GM23338 (cell line): ENCODE measurements around the gene SEC63. TPM values are rescaled to one million over a fixed set of nuclear protein-coding genes. Genes with fewer than 3 reads are reported as not detected.

Experiments
- ATAC-seq: fragments of 200-7000 bp; cut with Tn5 transposase; 3 replicates; pipeline ENCODE4 v1.9.1; 2020
- DNase-seq: peaks from one replicate; pipeline ENCODE4 v3.0.0-alpha.2; 2015; ENCODE audit warnings: low spot score
- H2AFZ ChIP-seq: fragments of 200-600 bp; sonication (generic); 2 replicates; pipeline ENCODE4 v1.8.0; 2016; ENCODE audit warnings: antibody characterized with exemption, mild to moderate bottlenecking, moderate library complexity
- H3F3A ChIP-seq: fragments of 200-600 bp; sonication (generic); replicated peaks from 2 replicates; pipeline ENCODE4 v1.8.0; 2017; ENCODE audit warnings: antibody characterized with exemption, mixed run types, low read depth
- H3K27ac ChIP-seq: fragments of 200-600 bp; sonication (generic); 2 replicates; pipeline ENCODE4 v1.6.1; 2016; ENCODE audit warnings: low read depth
- H3K27me3 ChIP-seq: fragments of 200-600 bp; sonication (generic); 2 replicates; pipeline ENCODE4 v1.8.0; 2016; ENCODE audit warnings: mild to moderate bottlenecking, mixed run types, moderate library complexity; ENCODE audit not compliant: insufficient read depth
- H3K36me3 ChIP-seq: fragments of 200-600 bp; sonication (generic); 2 replicates; pipeline ENCODE4 v1.8.0; 2016; ENCODE audit warnings: mild to moderate bottlenecking; ENCODE audit not compliant: insufficient read depth
- H3K4me1 ChIP-seq: fragments of 200-600 bp; sonication (generic); 2 replicates; pipeline ENCODE4 v1.8.0; 2016; ENCODE audit warnings: mild to moderate bottlenecking, moderate library complexity; ENCODE audit not compliant: insufficient read depth
- H3K4me2 ChIP-seq: fragments of 200-600 bp; sonication (generic); 2 replicates; pipeline ENCODE4 v1.7.1; 2017; ENCODE audit warnings: mixed run types
- H3K4me3 ChIP-seq: fragments of 200-600 bp; sonication (generic); 2 replicates; pipeline ENCODE4 v1.6.1; 2016; ENCODE audit warnings: mixed run types
- H3K79me2 ChIP-seq: fragments of 200-600 bp; sonication (generic); replicated peaks from 2 replicates; pipeline ENCODE4 v1.8.0; 2017; ENCODE audit warnings: mild to moderate bottlenecking; ENCODE audit not compliant: insufficient read depth
- H3K9me2 ChIP-seq: fragments of 200-600 bp; sonication (generic); 2 replicates; pipeline ENCODE4 v1.8.0; 2017; ENCODE audit not compliant: insufficient read depth
- H4K20me1 ChIP-seq: fragments of 200-600 bp; sonication (generic); replicated peaks from 2 replicates; pipeline ENCODE4 v1.8.0; 2017; ENCODE audit warnings: mild to moderate bottlenecking; ENCODE audit not compliant: insufficient read depth
- H3K27ac Mint-ChIP-seq: 2 replicates; pipeline ENCODE4 v1.8.0; 2020; ENCODE audit warnings: inconsistent platforms, mild to moderate bottlenecking, moderate library complexity, mixed read lengths
- H3K27me3 Mint-ChIP-seq: 3 replicates; pipeline ENCODE4 v1.8.0; 2022; ENCODE audit warnings: low read depth, mild to moderate bottlenecking, moderate library complexity, mixed read lengths, inconsistent platforms; ENCODE audit not compliant: insufficient read depth, poor library complexity
- H3K36me3 Mint-ChIP-seq: 3 replicates; pipeline ENCODE4 v1.8.0; 2021; ENCODE audit warnings: low read depth, mild to moderate bottlenecking, inconsistent platforms, moderate library complexity, mixed read lengths
- H3K4me1 Mint-ChIP-seq: 3 replicates; pipeline ENCODE4 v1.8.0; 2020; ENCODE audit warnings: mild to moderate bottlenecking, inconsistent platforms, mixed read lengths
- H3K4me3 Mint-ChIP-seq: 3 replicates; pipeline ENCODE4 v1.8.0; 2021; ENCODE audit warnings: moderate library complexity, mild to moderate bottlenecking, inconsistent platforms, mixed read lengths
- H3K9me3 Mint-ChIP-seq: 3 replicates; pipeline ENCODE4 v1.8.0; 2020; ENCODE audit warnings: moderate library complexity, mild to moderate bottlenecking, inconsistent platforms, mixed read lengths
- CREB1 ChIP-seq: fragments of 250-450 bp; sonication (Bioruptor Pico); IDR thresholded peaks from 2 replicates; pipeline ENCODE4 v1.5.0; 2020; ENCODE audit warnings: low read depth, mild to moderate bottlenecking, moderate library complexity
- EZH2 ChIP-seq: fragments of 200-600 bp; sonication (generic); IDR thresholded peaks from one replicate; pipeline ENCODE4 v1.8.0; 2017; ENCODE audit warnings: antibody characterized with exemption, mild to moderate bottlenecking, low read depth; ENCODE audit not compliant: unreplicated experiment
- JUNB ChIP-seq: IDR thresholded peaks from one replicate; pipeline ENCODE4 v1.6.1; 2016; ENCODE audit warnings: antibody characterized with exemption; ENCODE audit not compliant: unreplicated experiment
- NANOG ChIP-seq: IDR thresholded peaks from 2 replicates; pipeline ENCODE4 v1.6.1; 2016; ENCODE audit warnings: antibody characterized with exemption, borderline replicate concordance
- REST ChIP-seq: IDR thresholded peaks from one replicate; pipeline ENCODE4 v1.6.1; 2018; ENCODE audit warnings: antibody characterized with exemption; ENCODE audit not compliant: unreplicated experiment
- STAT1 ChIP-seq: IDR thresholded peaks from one replicate; pipeline ENCODE4 v1.6.1; 2016; ENCODE audit warnings: antibody characterized with exemption; ENCODE audit not compliant: unreplicated experiment
- ZNF331 ChIP-seq: fragments of 250-450 bp; sonication (Bioruptor Pico); IDR thresholded peaks from 2 replicates; pipeline ENCODE4 v1.5.0; 2020; ENCODE audit warnings: low read depth, mild to moderate bottlenecking, moderate library complexity
- ZNF462 ChIP-seq: fragments of 250-450 bp; sonication (Bioruptor Pico); IDR thresholded peaks from 2 replicates; pipeline ENCODE4 v1.5.0; 2020; ENCODE audit warnings: mild to moderate bottlenecking, moderate library complexity
- polyA plus RNA-seq: library from polyadenylated mRNA; unstranded; fragments of >200 nt; fragmentation: Nextera tagmentation; extraction: Ambion mirVana; gene quantifications from 2 replicates; pipeline ENCODE4 v1.2.1, GENCODE V29; 2016
- total RNA-seq: library from RNA; depleted of rRNA; stranded (reverse); fragments of >200 nt; shearing (Covaris generic); gene quantifications from 2 replicates; pipeline ENCODE4 v1.2.3, GENCODE V29; 2014

The SEC63 gene
- total and polyA plus RNA-seq, 2 experiments from 2014 or later: 48.2 to 124 TPM

- no peak overlapping the region for H3K4me2 ChIP-seq
- Mint-ChIP-seq H3K27me3 (peaks cover 2% of the 10 kb centered on the region), H3K27ac (no peak overlapping the region), H3K4me3 (no peak overlapping the region), H3K4me1 (no peaks in the 10 kb centered on the region), H3K36me3 (no peaks in the 10 kb centered on the region), H3K9me3 (no peaks in the 10 kb centered on the region; the same call in 2 of the 3 replicates)
- DNase-seq (no peak), ATAC-seq (no peak)
- no peaks in the 10 kb centered on the region for H4K20me1 ChIP-seq
- no peak overlapping the region for H3K27ac ChIP-seq
- H3K9me2 ChIP-seq: no peaks in the 10 kb centered on the region; the same call in 1 of the 2 replicates
- TF ChIP-seq JUNB: no peak
- TF ChIP-seq ZNF462 (CRISPR knock-in tag): no peak
- no peak for TF ChIP-seq REST
- TF ChIP-seq STAT1: no peak
- no peak for TF ChIP-seq NANOG
- TF ChIP-seq ZNF331 (CRISPR knock-in tag): no peak
- no peak for TF ChIP-seq CREB1 (CRISPR knock-in tag)
- TF ChIP-seq EZH2: no peak
- H3F3A ChIP-seq: no peaks in the 10 kb centered on the region
- no peaks in the 10 kb centered on the region for H3K4me1 ChIP-seq
- H3K4me3 ChIP-seq: no peak overlapping the region
- H3K36me3 ChIP-seq: no peaks in the 10 kb centered on the region; the same call in 1 of the 2 replicates
- no peaks in the 10 kb centered on the region for H3K27me3 ChIP-seq
- H3K79me2 ChIP-seq: no peaks in the 10 kb centered on the region
- no peak overlapping the region for H2AFZ ChIP-seq
Observed at GRCh38 chr6:107841275-107841670, 116.7 kb downstream of the SEC63 start.
